Neural progenitor cell (in vitro differentiated cells): ENCODE data around the gene IL33. TPM values are rescaled to one million over a fixed set of nuclear protein-coding genes. Genes with fewer than 3 reads are reported as not detected.

Experiments used
- DNase-seq: peaks from one replicate; pipeline ENCODE4 v3.0.0-alpha.2; 2016; ENCODE audit warnings: low spot score
- H2AFZ ChIP-seq: fragments of 200-600 bp; sonication (generic); replicated peaks from 2 replicates; pipeline ENCODE4 v1.6.1; 2016; ENCODE audit warnings: antibody characterized with exemption
- H3F3A ChIP-seq: fragments of 200-600 bp; sonication (generic); 2 replicates; pipeline ENCODE4 v1.6.1; 2016; ENCODE audit warnings: antibody characterized with exemption, low read depth
- H3K27ac ChIP-seq: fragments of 200-600 bp; sonication (generic); 2 replicates; pipeline ENCODE4 v1.5.1; 2016; ENCODE audit warnings: mild to moderate bottlenecking
- H3K27me3 ChIP-seq: fragments of 200-600 bp; sonication (generic); 2 replicates; pipeline ENCODE4 v1.6.1; 2016; ENCODE audit warnings: mild to moderate bottlenecking, moderate library complexity
- H3K36me3 ChIP-seq: fragments of 200-600 bp; sonication (generic); 2 replicates; pipeline ENCODE4 v1.5.1; 2016
- H3K4me1 ChIP-seq: fragments of 200-600 bp; sonication (generic); 2 replicates; pipeline ENCODE4 v1.6.1; 2016; ENCODE audit warnings: mixed run types
- H3K4me2 ChIP-seq: fragments of 200-600 bp; sonication (generic); 2 replicates; pipeline ENCODE4 v1.6.1; 2016
- H3K4me3 ChIP-seq: fragments of 200-600 bp; sonication (generic); 2 replicates; pipeline ENCODE4 v1.5.1; 2016
- H3K79me2 ChIP-seq: fragments of 200-600 bp; sonication (generic); 2 replicates; pipeline ENCODE4 v1.6.1; 2016; ENCODE audit warnings: low read depth
- H3K9ac ChIP-seq: fragments of 200-600 bp; sonication (generic); 2 replicates; pipeline ENCODE4 v1.6.1; 2016
- H3K9me3 ChIP-seq: fragments of 200-600 bp; sonication (generic); 2 replicates; pipeline ENCODE4 v1.5.1; 2016; ENCODE audit warnings: low read depth
- H4K20me1 ChIP-seq: fragments of 200-600 bp; sonication (generic); 2 replicates; pipeline ENCODE4 v1.6.1; 2016; ENCODE audit warnings: low read depth
- H3K27ac Mint-ChIP-seq: 3 replicates; pipeline ENCODE4 v1.8.0; 2021; ENCODE audit warnings: mixed read lengths
- H3K27me3 Mint-ChIP-seq: 2 replicates; pipeline ENCODE4 v1.8.0; 2022; ENCODE audit warnings: low read depth, mild to moderate bottlenecking, inconsistent platforms, moderate library complexity, mixed read lengths; ENCODE audit not compliant: insufficient read depth
- H3K36me3 Mint-ChIP-seq: 3 replicates; pipeline ENCODE4 v1.8.0; 2021; ENCODE audit warnings: mixed read lengths
- H3K4me1 Mint-ChIP-seq: 3 replicates; pipeline ENCODE4 v1.8.0; 2021; ENCODE audit warnings: mixed read lengths
- H3K4me3 Mint-ChIP-seq: 3 replicates; pipeline ENCODE4 v1.8.0; 2021; ENCODE audit warnings: mild to moderate bottlenecking, moderate library complexity, mixed read lengths
- H3K9me3 Mint-ChIP-seq: 3 replicates; pipeline ENCODE4 v1.8.0; 2020; ENCODE audit warnings: mixed read lengths
- CTCF ChIP-seq: fragments of 200-600 bp; sonication (generic); IDR thresholded peaks from 2 replicates; pipeline ENCODE4 v1.5.1; 2017; ENCODE audit warnings: antibody characterized with exemption, mild to moderate bottlenecking
- EZH2 ChIP-seq: fragments of 200-600 bp; sonication (generic); IDR thresholded peaks from 2 replicates; pipeline ENCODE4 v1.6.1; 2017; ENCODE audit warnings: antibody characterized with exemption, mild to moderate bottlenecking, moderate library complexity
- EZH2phosphoT487 ChIP-seq: fragments of 200-600 bp; sonication (generic); IDR thresholded peaks from 2 replicates; pipeline ENCODE4 v1.6.1; 2017; ENCODE audit warnings: antibody characterized with exemption
- total RNA-seq: library from RNA; depleted of rRNA; stranded (reverse); fragments of >200 nt; gene quantifications from 2 replicates; pipeline ENCODE4 v1.2.3, GENCODE V29; 2015; ENCODE audit warnings: low replicate concordance

The IL33 gene
- total RNA-seq, 1 donor from 2014 or later: not detected

GRCh38 chr9:6239694-6240093 lies 24.1 kb downstream of the IL33 start:
- Histone ChIP-seq H4K20me1 (no peaks in the 10 kb centered on the region), H3K4me2 (no peak overlapping the region), H3K27me3 (no peaks in the 10 kb centered on the region), H3F3A (no peaks in the 10 kb centered on the region), H3K79me2 (no peaks in the 10 kb centered on the region), H3K9ac (no peak overlapping the region), H2AFZ (no peak overlapping the region), H3K36me3 (no peaks in the 10 kb centered on the region), H3K9me3 (no peaks in the 10 kb centered on the region), H3K4me1 (no peaks in the 10 kb centered on the region), H3K27ac (no peak overlapping the region), H3K4me3 (no peak overlapping the region)
- DNase-seq: no peak
- Mint-ChIP-seq H3K27me3 (peaks cover 5% of the 10 kb centered on the region), H3K4me3 (no peak overlapping the region), H3K36me3 (no peaks in the 10 kb centered on the region), H3K9me3 (no peaks in the 10 kb centered on the region), H3K4me1 (peaks cover 3% of the 10 kb centered on the region), H3K27ac (no peak overlapping the region)
- no peak for TF ChIP-seq EZH2phosphoT487
- no peak for TF ChIP-seq CTCF
- TF ChIP-seq EZH2: no peak

GRCh38 chr9:6243746-6244145 lies 28.1 kb downstream of the IL33 start:
- Histone ChIP-seq H3K4me3 (no peak overlapping the region), H3K36me3 (no peaks in the 10 kb centered on the region), H3K79me2 (no peaks in the 10 kb centered on the region), H4K20me1 (no peaks in the 10 kb centered on the region), H3K9ac (no peak overlapping the region), H3F3A (no peaks in the 10 kb centered on the region), H2AFZ (no peak overlapping the region), H3K9me3 (no peaks in the 10 kb centered on the region), H3K4me2 (no peak overlapping the region), H3K27me3 (no peaks in the 10 kb centered on the region), H3K27ac (no peak overlapping the region), H3K4me1 (no peaks in the 10 kb centered on the region)
- no peaks in the 10 kb centered on the region for H3K36me3 Mint-ChIP-seq
- peaks cover 3% of the 10 kb centered on the region for H3K4me1 Mint-ChIP-seq
- H3K27ac Mint-ChIP-seq: no peak overlapping the region
- no peak overlapping the region for H3K4me3 Mint-ChIP-seq
- no peak for DNase-seq
- peaks cover 9% of the 10 kb centered on the region for H3K27me3 Mint-ChIP-seq
- no peaks in the 10 kb centered on the region for H3K9me3 Mint-ChIP-seq
- TF ChIP-seq EZH2phosphoT487 (no peak), EZH2 (no peak), CTCF (no peak)

DNA sequence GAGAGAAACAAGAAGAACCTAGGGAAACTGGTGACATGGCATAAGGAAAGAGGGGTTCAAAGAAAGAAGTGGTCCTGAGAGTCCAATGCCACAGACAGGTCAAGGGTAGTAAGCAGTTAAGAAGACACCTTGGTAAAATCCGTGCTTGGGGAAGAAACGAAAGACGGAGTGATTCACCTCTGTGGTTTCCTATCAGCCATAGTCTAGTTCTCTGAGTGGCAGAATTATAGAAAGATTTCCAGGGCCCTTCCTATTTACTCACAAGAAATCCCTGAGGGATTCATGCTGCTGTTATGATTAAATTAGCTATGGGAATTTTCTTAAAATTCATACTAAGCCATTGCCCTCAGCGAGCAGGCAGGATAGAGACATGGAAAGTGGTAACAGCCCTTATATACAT lies 31.7 kb downstream of the IL33 start:
- Histone ChIP-seq H3K9ac (no peak overlapping the region), H3K36me3 (no peaks in the 10 kb centered on the region), H3K4me2 (no peak overlapping the region), H4K20me1 (no peaks in the 10 kb centered on the region), H3F3A (no peaks in the 10 kb centered on the region), H3K9me3 (no peaks in the 10 kb centered on the region), H3K4me1 (no peaks in the 10 kb centered on the region), H2AFZ (no peak overlapping the region), H3K27me3 (no peaks in the 10 kb centered on the region), H3K4me3 (no peak overlapping the region), H3K27ac (no peak overlapping the region), H3K79me2 (no peaks in the 10 kb centered on the region)
- no peak overlapping the region for H3K4me3 Mint-ChIP-seq
- peaks cover 6% of the 10 kb centered on the region for H3K27me3 Mint-ChIP-seq
- no peaks in the 10 kb centered on the region for H3K9me3 Mint-ChIP-seq
- TF ChIP-seq EZH2: no peak
- TF ChIP-seq EZH2phosphoT487: no peak
- TF ChIP-seq CTCF: no peak
- DNase-seq: no peak
- H3K27ac Mint-ChIP-seq: no peak overlapping the region
- no peaks in the 10 kb centered on the region for H3K36me3 Mint-ChIP-seq
- H3K4me1 Mint-ChIP-seq: peaks cover 3% of the 10 kb centered on the region
